IMR-90 (cell line): ENCODE measurements around the gene FOXQ1. TPM values are rescaled to one million over a fixed set of nuclear protein-coding genes. Genes with fewer than 3 reads are reported as not detected.

Source experiments
- ATAC-seq: fragments of 200-7000 bp; cut with Tn5 transposase; 2 replicates; pipeline ENCODE4 v1.9.1; 2020; ENCODE audit warnings: low read depth, mild to moderate bottlenecking, moderate library complexity
- BruUV-seq: library from RNA; stranded (reverse); fragments of 400-500 nt; replicated peaks from 2 replicates; lab custom pipeline; 2021; lab: Mats Ljungman, UMichigan
- CTCF ChIA-PET: fragments of 300-600 bp; formaldehyde crosslinking; extraction: SDS; loops from one replicate; lab custom pipeline; 2021; ENCODE audit warnings: antibody characterized with exemption; lab: Yijun Ruan, JAX
- POLR2A ChIA-PET: fragments of 300-600 bp; sonication (Branson Sonifier 250); formaldehyde crosslinking; loops from one replicate; lab custom pipeline; 2022; ENCODE audit warnings: antibody characterized with exemption; ENCODE audit not compliant: unreplicated experiment; lab: Charles Lee
- DNase-seq: peaks from one replicate; pipeline ENCODE4 v3.0.0; 2013
- H2AFZ ChIP-seq: replicated peaks from 2 replicates; pipeline ENCODE3; 2013; ENCODE audit warnings: low read length, mild to moderate bottlenecking; ENCODE audit not compliant: poor library complexity
- H2AK5ac ChIP-seq: 2 replicates; pipeline ENCODE4 v1.6.1; 2013; ENCODE audit warnings: low read depth, low read length, inconsistent platforms
- H2AK9ac ChIP-seq: replicated peaks from 2 replicates; pipeline ENCODE3; 2013; ENCODE audit warnings: mild to moderate bottlenecking, low read depth, low read length, moderate library complexity; ENCODE audit not compliant: poor library complexity
- H2BK120ac ChIP-seq: 2 replicates; pipeline ENCODE4 v1.6.1; 2013; ENCODE audit warnings: low read depth, low read length, inconsistent platforms
- H2BK15ac ChIP-seq: 3 replicates; pipeline ENCODE4 v1.6.1; 2013; ENCODE audit warnings: low read depth, low read length, inconsistent platforms
- H2BK20ac ChIP-seq: 2 replicates; pipeline ENCODE4 v1.6.1; 2013; ENCODE audit warnings: low read depth, mild to moderate bottlenecking, inconsistent platforms, low read length, moderate library complexity
- H2BK5ac ChIP-seq: 2 replicates; pipeline ENCODE4 v1.6.1; 2013; ENCODE audit warnings: mild to moderate bottlenecking, low read depth, low read length, inconsistent platforms; ENCODE audit not compliant: poor library complexity, severe bottlenecking
- H3K14ac ChIP-seq: replicated peaks from 2 replicates; pipeline ENCODE4 v1.6.1; 2013; ENCODE audit warnings: low read depth, low read length, inconsistent platforms
- H3K18ac ChIP-seq: 2 replicates; pipeline ENCODE4 v1.6.1; 2013; ENCODE audit warnings: low read depth, low read length, control low read depth
- H3K23ac ChIP-seq: 2 replicates; pipeline ENCODE4 v1.6.1; 2013; ENCODE audit warnings: low read depth, low read length, inconsistent platforms
- H3K27ac ChIP-seq: 2 replicates; pipeline ENCODE4 v1.5.1; 2013; ENCODE audit warnings: mild to moderate bottlenecking, control low read depth, low read length; ENCODE audit not compliant: insufficient read depth
- H3K27me3 ChIP-seq: 2 replicates; pipeline ENCODE4 v1.6.1; 2013; ENCODE audit warnings: low read length; ENCODE audit not compliant: control insufficient read depth, insufficient read depth
- H3K36me3 ChIP-seq: 2 replicates; pipeline ENCODE4 v1.6.1; 2013; ENCODE audit warnings: low read length, mixed read lengths; ENCODE audit not compliant: control insufficient read depth, insufficient read depth
- H3K4ac ChIP-seq: 2 replicates; pipeline ENCODE4 v1.6.1; 2013; ENCODE audit warnings: low read depth, low read length, inconsistent platforms
- H3K4me1 ChIP-seq: 2 replicates; pipeline ENCODE4 v1.6.1; 2013; ENCODE audit warnings: low read length, mixed read lengths; ENCODE audit not compliant: control insufficient read depth, insufficient read depth
- H3K4me2 ChIP-seq: 2 replicates; pipeline ENCODE4 v1.6.1; 2013; ENCODE audit warnings: low read depth, mild to moderate bottlenecking, control low read depth, low read length, moderate library complexity
- H3K4me3 ChIP-seq: 2 replicates; pipeline ENCODE4 v1.5.1; 2013; ENCODE audit warnings: low read depth, mild to moderate bottlenecking, control low read depth, low read length, moderate library complexity; ENCODE audit not compliant: insufficient read depth
- H3K56ac ChIP-seq: 2 replicates; pipeline ENCODE4 v1.6.1; 2013; ENCODE audit warnings: low read length, inconsistent platforms; ENCODE audit not compliant: insufficient read depth; ENCODE audit errors: extremely low read depth
- H3K79me1 ChIP-seq, 2 experiments: 2 replicates each; pipeline ENCODE4 v1.6.1; 2013; ENCODE audit warnings: low read length in 2 of 2, inconsistent platforms in 1 of 2, low read depth in 1 of 2
- H3K9ac ChIP-seq: 2 replicates; pipeline ENCODE4 v1.6.1; 2013; ENCODE audit warnings: low read depth, low read length, control low read depth
- H3K9me1 ChIP-seq: 2 replicates; pipeline ENCODE4 v1.6.1; 2013; ENCODE audit warnings: low read length, inconsistent platforms; ENCODE audit not compliant: insufficient read depth
- H3K9me3 ChIP-seq: 2 replicates; pipeline ENCODE4 v1.6.1; 2013; ENCODE audit warnings: low read length; ENCODE audit not compliant: control insufficient read depth, insufficient read depth
- H4K20me1 ChIP-seq: 2 replicates; pipeline ENCODE4 v1.6.1; 2013; ENCODE audit warnings: low read length, inconsistent platforms; ENCODE audit not compliant: insufficient read depth
- H4K5ac ChIP-seq: 2 replicates; pipeline ENCODE4 v1.6.1; 2013; ENCODE audit warnings: mild to moderate bottlenecking, low read depth, low read length, control low read depth
- H4K8ac ChIP-seq, 2 experiments: 2 replicates each; pipeline ENCODE4 v1.6.1; 2013; ENCODE audit warnings: low read depth in 2 of 2, low read length in 2 of 2, control low read depth in 1 of 2, inconsistent platforms in 1 of 2
- H4K91ac ChIP-seq: 2 replicates; pipeline ENCODE4 v1.6.1; 2013; ENCODE audit warnings: low read depth, low read length, inconsistent platforms; ENCODE audit not compliant: insufficient read depth
- BHLHE40 ChIP-seq: fragments of 150-350 bp; IDR thresholded peaks from 2 replicates; pipeline ENCODE4 v1.6.1; 2016; ENCODE audit warnings: mild to moderate bottlenecking, low read depth, low read length
- CEBPB ChIP-seq: IDR thresholded peaks from 2 replicates; pipeline ENCODE4 v1.6.1; 2012; ENCODE audit warnings: low read depth, low read length, improper control_type of control experiment
- CHD1 ChIP-seq: IDR thresholded peaks from 2 replicates; pipeline ENCODE4 v1.6.1; 2012; ENCODE audit warnings: low read depth, low read length, improper control_type of control experiment
- FOS ChIP-seq: fragments of 150-350 bp; IDR thresholded peaks from 2 replicates; pipeline ENCODE4 v1.6.1; 2016; ENCODE audit warnings: low read depth, low read length
- MAZ ChIP-seq: IDR thresholded peaks from 2 replicates; pipeline ENCODE4 v1.6.1; 2012; ENCODE audit warnings: low read depth, mild to moderate bottlenecking, low read length, improper control_type of control experiment, moderate library complexity, borderline replicate concordance
- MXI1 ChIP-seq: IDR thresholded peaks from 2 replicates; pipeline ENCODE4 v1.6.1; 2012; ENCODE audit warnings: low read depth, mild to moderate bottlenecking, low read length, moderate library complexity, borderline replicate concordance
- POLR2A ChIP-seq: IDR thresholded peaks from 2 replicates; pipeline ENCODE4 v1.6.1; 2012; ENCODE audit warnings: mild to moderate bottlenecking, low read depth, low read length
- RAD21 ChIP-seq: IDR thresholded peaks from 2 replicates; pipeline ENCODE4 v1.6.1; 2012; ENCODE audit warnings: low read length, improper control_type of control experiment
- RCOR1 ChIP-seq: IDR thresholded peaks from 2 replicates; pipeline ENCODE4 v1.6.1; 2012; ENCODE audit warnings: mild to moderate bottlenecking, low read length, improper control_type of control experiment; ENCODE audit not compliant: insufficient replicate concordance
- RFX5 ChIP-seq: IDR thresholded peaks from 2 replicates; pipeline ENCODE4 v1.8.0; 2012; ENCODE audit warnings: low read depth, mild to moderate bottlenecking, low read length, moderate library complexity
- USF2 ChIP-seq: fragments of 150-350 bp; IDR thresholded peaks from 2 replicates; pipeline ENCODE4 v1.6.1; 2017; ENCODE audit warnings: mild to moderate bottlenecking, antibody characterized with exemption, low read length, low read depth
- WGBS, 2 experiments: methylation state at CpG; one replicate each; pipeline versions ENCODE4 v1.1.5 to v1.1.7; 2013; ENCODE audit warnings: missing lambda C conversion rate in 2 of 2; ENCODE audit not compliant: insufficient read length in 1 of 2; ENCODE audit errors: extremely low coverage in 2 of 2; 5-methylcytosine and 5-hydroxymethylcytosine counted together
- dilution Hi-C: fragments of 300-500 bp; cut with HindIII; formaldehyde crosslinking; loops from one replicate; pipeline ENCODE4 v1.14.3; 2018; ENCODE audit warnings: low sequenced_read_pairs; ENCODE audit not compliant: unreplicated experiment
- in situ Hi-C: fragments of 300-500 bp; cut with MboI; formaldehyde crosslinking; loops from 3 replicates; pipeline ENCODE4 v1.14.3; 2019; ENCODE audit warnings: low sequenced_read_pairs, inconsistent platforms, mixed read lengths
- intact Hi-C: fragments of 100-400 bp; cut with micrococcal nuclease; formaldehyde crosslinking; loops from 2 replicates; pipeline ENCODE4 v1.10.0; 2022
- polyA plus RNA-seq, 3 experiments: library from polyadenylated mRNA; depleted of rRNA; stranded (reverse); fragments of >200 nt; gene quantifications; 2 replicates each; pipeline ENCODE4 v1.2.3, GENCODE V29; 2012; ENCODE audit warnings: low replicate concordance in 1 of 3
- total RNA-seq: library from RNA; depleted of rRNA; stranded (reverse); fragments of >200 nt; gene quantifications from 2 replicates; pipeline ENCODE4 v1.2.3, GENCODE V29; 2012
- TF ChIP-seq, protein P1 (sequence below): conservative IDR thresholded peaks from 2 replicates; pipeline ENCODE4 v1.5.1; 2012; ENCODE audit warnings: mild to moderate bottlenecking, low read depth, low read length, improper control_type of control experiment

The FOXQ1 gene
- total and polyA plus RNA-seq, 2 of the 4 experiments (the other 2 are of a cell fraction): not detected

DNA sequence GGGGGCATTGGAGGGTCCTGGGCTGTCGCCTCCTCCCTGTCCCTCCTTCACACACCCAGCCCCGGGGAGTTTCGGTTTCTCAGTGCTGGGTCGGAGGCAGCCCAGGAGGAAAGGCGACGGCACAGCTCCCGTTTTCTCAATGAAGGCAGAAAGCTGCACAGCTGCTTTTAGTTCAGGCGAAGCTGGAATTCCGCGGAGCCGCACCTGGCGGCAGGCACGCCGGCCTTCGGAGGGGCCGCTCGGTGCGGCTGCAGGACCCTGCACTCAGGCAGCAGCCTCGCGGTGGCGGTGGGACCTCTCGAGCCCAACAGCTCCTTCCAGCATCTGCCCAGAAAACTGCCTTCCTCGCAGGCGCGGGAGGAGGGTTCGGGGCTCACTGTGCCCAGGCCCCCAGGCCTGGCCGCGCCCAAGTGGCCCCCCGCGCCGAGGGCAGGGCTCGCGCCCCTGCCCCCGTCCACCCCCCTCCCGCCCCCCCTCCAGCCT lies 4.6 kb downstream of the FOXQ1 start:
- H2BK20ac ChIP-seq: peak overlapping the region; percentile 24; the same call in 1 of the 2 replicates
- no peaks in the 10 kb centered on the region for H3K9me1 ChIP-seq
- H4K5ac ChIP-seq: no peak overlapping the region
- H4K8ac ChIP-seq: no peak overlapping the region; a peak in 1 of 4 replicates
- no peaks in the 10 kb centered on the region for H3K4me1 ChIP-seq
- no peak overlapping the region for H4K91ac ChIP-seq
- no peak overlapping the region for H3K14ac ChIP-seq
- ATAC-seq (peak; percentile 31), DNase-seq (no peak)
- WGBS, 2 experiments: 5% methylated on average over 7 of the region's 35 CpGs; no CpG with 5 or more reads in 1 of the 2 experiments
- peak overlapping the region; percentile 17 for H2AK9ac ChIP-seq
- peak overlapping the region; percentile 38; the same call in 1 of the 2 replicates for H3K9ac ChIP-seq
- H2BK15ac ChIP-seq: no peak overlapping the region
- dilution Hi-C loops (no loop called here), in situ Hi-C loops (no loop called here), intact Hi-C loops (no loop called here)
- H3K36me3 ChIP-seq: no peaks in the 10 kb centered on the region
- peak overlapping the region; percentile 83 for H3K4me2 ChIP-seq
- H3K23ac ChIP-seq: 0 out of 2 replicates have a peak overlapping the region, but pooled peaks have one; percentile 66
- H2AFZ ChIP-seq: peak overlapping the region; percentile 90
- BruUV-seq: no TSS peak
- H4K20me1 ChIP-seq: no peaks in the 10 kb centered on the region
- peak overlapping the region; percentile 48 for H3K4me3 ChIP-seq
- no peaks in the 10 kb centered on the region; the same call in 1 of the 2 replicates for H3K9me3 ChIP-seq
- no peak overlapping the region for H3K4ac ChIP-seq
- CTCF ChIA-PET: interaction anchor here (0.7 to 1.2 kb wide), 2 partner anchors 61 to 65 kb away, joined by 3 to 4 read pairs; no protein-coding TSS in a partner anchor
- no peaks in the 10 kb centered on the region for H3K79me1 ChIP-seq
- POLR2A ChIA-PET: interaction anchor here (0.6 kb wide), 1 partner anchor 202 kb away, joined by 3 read pairs; no protein-coding TSS in a partner anchor
- H3K56ac ChIP-seq: no peak overlapping the region
- no peak overlapping the region for H3K18ac ChIP-seq
- H3K27ac ChIP-seq: no peak overlapping the region
- peak overlapping the region; percentile 48; the same call in 1 of the 2 replicates for H2BK120ac ChIP-seq
- no peak overlapping the region for H2AK5ac ChIP-seq
- TF ChIP-seq MAZ (no peak), CHD1 (no peak), POLR2A (no peak), CEBPB (no peak), USF2 (no peak), FOS (no peak), RFX5 (no peak), BHLHE40 (no peak), RAD21 (no peak), MXI1 (no peak), RCOR1 (no peak)
- TF ChIP-seq, protein P1, sequence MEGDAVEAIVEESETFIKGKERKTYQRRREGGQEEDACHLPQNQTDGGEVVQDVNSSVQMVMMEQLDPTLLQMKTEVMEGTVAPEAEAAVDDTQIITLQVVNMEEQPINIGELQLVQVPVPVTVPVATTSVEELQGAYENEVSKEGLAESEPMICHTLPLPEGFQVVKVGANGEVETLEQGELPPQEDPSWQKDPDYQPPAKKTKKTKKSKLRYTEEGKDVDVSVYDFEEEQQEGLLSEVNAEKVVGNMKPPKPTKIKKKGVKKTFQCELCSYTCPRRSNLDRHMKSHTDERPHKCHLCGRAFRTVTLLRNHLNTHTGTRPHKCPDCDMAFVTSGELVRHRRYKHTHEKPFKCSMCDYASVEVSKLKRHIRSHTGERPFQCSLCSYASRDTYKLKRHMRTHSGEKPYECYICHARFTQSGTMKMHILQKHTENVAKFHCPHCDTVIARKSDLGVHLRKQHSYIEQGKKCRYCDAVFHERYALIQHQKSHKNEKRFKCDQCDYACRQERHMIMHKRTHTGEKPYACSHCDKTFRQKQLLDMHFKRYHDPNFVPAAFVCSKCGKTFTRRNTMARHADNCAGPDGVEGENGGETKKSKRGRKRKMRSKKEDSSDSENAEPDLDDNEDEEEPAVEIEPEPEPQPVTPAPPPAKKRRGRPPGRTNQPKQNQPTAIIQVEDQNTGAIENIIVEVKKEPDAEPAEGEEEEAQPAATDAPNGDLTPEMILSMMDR: no peak
- peaks cover 42% of the 10 kb centered on the region for H3K27me3 ChIP-seq
- H2BK5ac ChIP-seq: no peak overlapping the region
